ENCODE data around the gene RNF26. TPM values are rescaled to one million over a fixed set of nuclear protein-coding genes. Genes with fewer than 3 reads are reported as not detected.

RNF26 gene
- total and polyA plus RNA-seq, 2 donors from 2014 or later, result 18.2 to 23.5 TPM

DNA sequence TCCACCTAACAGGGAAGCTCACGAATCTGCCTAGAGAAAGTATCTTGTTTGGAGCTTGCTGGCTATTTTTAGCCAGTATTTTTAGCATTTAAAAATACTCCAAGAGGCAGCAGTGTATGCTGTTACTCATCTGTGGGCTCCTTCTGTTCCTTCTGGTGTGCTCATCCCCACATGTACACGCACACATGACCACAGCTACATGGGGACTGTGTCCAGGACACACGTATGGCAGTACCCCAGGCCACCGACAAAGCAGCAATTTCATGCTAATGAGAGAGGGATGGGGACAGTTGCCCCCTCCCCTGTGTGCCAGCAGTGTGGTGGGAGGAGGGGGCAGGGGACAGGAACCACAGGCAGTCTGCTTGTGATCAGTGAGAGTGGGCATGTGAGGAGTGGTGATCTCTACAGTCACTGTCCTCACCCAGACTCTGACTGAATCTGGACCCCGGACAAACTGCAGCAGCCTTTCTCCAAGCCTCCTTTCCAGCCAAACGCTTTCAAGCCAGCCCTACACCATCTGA, 30.8 kb downstream of the RNF26 start:
- FAIRE-seq (no peak), DNase-seq (peak in 2 of 5 donors; percentile 44 to 47)
- H3K4me1 ChIP-seq (ENCODE audit: control insufficient read depth in 2 of 3, insufficient read depth in 2 of 3, low read depth in 1 of 3, low read length in 3 of 3), result peaks cover 7 to 57% (median 36%) of the 10 kb centered on the region in 3 donors
- peak overlapping the region; percentile 64 to 68 for H3K27ac ChIP-seq (ENCODE audit: low read depth in 2 of 2, low read length in 2 of 2)
- no peaks in the 10 kb centered on the region for H3K27me3 ChIP-seq (ENCODE audit: control insufficient read depth, insufficient read depth, low read length)
- intact Hi-C loops (cut with DNase I), result no loop called here
- no peaks in the 10 kb centered on the region for H3K9me3 ChIP-seq (ENCODE audit: control insufficient read depth in 2 of 3, insufficient read depth in 1 of 3, low read length in 3 of 3)
- peaks cover 0 to 6% (median 3%) of the 10 kb centered on the region in 3 donors for H3K36me3 ChIP-seq (ENCODE audit: control insufficient read depth in 2 of 3, insufficient read depth in 3 of 3, low read length in 3 of 3)
- peak overlapping the region in 2 of 3 donors; percentile 21 to 35 for H3K9ac ChIP-seq (ENCODE audit: low read length in 3 of 3)
- no peak for TF ChIP-seq CTCF (IDR thresholded peaks at IDR 0.05; ENCODE audit: borderline replicate concordance, extremely low read depth, insufficient read depth)
- peak overlapping the region in 2 of 3 donors; percentile 32 to 47 for H3K4me3 ChIP-seq (ENCODE audit: low read length in 3 of 3)

GRCh38 chr11:119366690-119367620, 32.6 kb downstream of the RNF26 start:
- Histone ChIP-seq H3K36me3 (ENCODE audit: control insufficient read depth in 2 of 3, insufficient read depth in 3 of 3, low read length in 3 of 3) (peaks cover 0 to 5% (median 2%) of the 10 kb centered on the region in 3 donors), H3K27me3 (ENCODE audit: control insufficient read depth, insufficient read depth, low read length) (no peaks in the 10 kb centered on the region), H3K27ac (ENCODE audit: low read depth in 2 of 2, low read length in 2 of 2) (peak overlapping the region; percentile 82 to 85), H3K4me1 (ENCODE audit: control insufficient read depth in 2 of 3, insufficient read depth in 2 of 3, low read depth in 1 of 3, low read length in 3 of 3) (peaks cover 7 to 71% (median 46%) of the 10 kb centered on the region in 3 donors), H3K9me3 (ENCODE audit: control insufficient read depth in 2 of 3, insufficient read depth in 1 of 3, low read length in 3 of 3) (no peaks in the 10 kb centered on the region), H3K9ac (ENCODE audit: low read length in 3 of 3) (peak overlapping the region in 1 of 3 donors; percentile 43), H3K4me3 (ENCODE audit: low read length in 3 of 3) (peak overlapping the region in 1 of 3 donors; percentile 26)
- TF ChIP-seq CTCF (IDR thresholded peaks at IDR 0.05; ENCODE audit: borderline replicate concordance, extremely low read depth, insufficient read depth), result no peak
- DNase-seq (peak in 2 of 5 donors; percentile 30 to 44), FAIRE-seq (no peak)
- intact Hi-C loops (cut with DNase I), result no loop called here

DNA sequence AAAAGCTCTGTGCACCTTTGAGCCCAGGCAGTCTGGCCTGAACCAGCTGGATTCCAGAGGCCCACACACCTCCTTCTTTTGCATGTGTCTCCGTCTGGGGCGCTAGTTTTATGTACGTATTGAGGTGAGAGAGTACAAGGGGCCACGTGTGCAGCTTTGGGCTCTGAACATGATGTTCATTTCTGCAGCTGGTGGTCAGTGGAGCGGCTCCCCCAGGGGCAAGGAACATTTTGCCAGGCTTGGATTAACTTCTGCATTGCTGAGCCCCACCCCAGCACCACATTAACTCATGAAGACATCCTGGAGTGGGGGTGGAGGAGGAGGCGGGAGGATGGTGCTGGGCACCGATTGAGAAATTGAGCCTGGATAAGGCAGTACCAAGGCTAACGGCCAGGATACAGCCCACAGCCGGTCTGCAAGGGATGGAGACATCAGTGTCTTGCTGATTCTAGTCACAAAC, 33.4 kb downstream of the RNF26 start:
- H3K9ac ChIP-seq (ENCODE audit: low read length in 3 of 3), result peak overlapping the region in 2 of 3 donors; percentile 54 to 78
- peak overlapping the region in 2 of 3 donors; percentile 5 to 53 for H3K4me3 ChIP-seq (ENCODE audit: low read length in 3 of 3)
- intact Hi-C loops (cut with DNase I), result no loop called here
- H3K27ac ChIP-seq (ENCODE audit: low read depth in 2 of 2, low read length in 2 of 2), result peak overlapping the region; percentile 91 to 97
- peak; percentile 85 to 94 (median 92) for DNase-seq
- peaks cover 0 to 3% (median 0%) of the 10 kb centered on the region in 3 donors for H3K36me3 ChIP-seq (ENCODE audit: control insufficient read depth in 2 of 3, insufficient read depth in 3 of 3, low read length in 3 of 3)
- FAIRE-seq, result no peak
- H3K9me3 ChIP-seq (ENCODE audit: control insufficient read depth in 2 of 3, insufficient read depth in 1 of 3, low read length in 3 of 3), result no peaks in the 10 kb centered on the region
- peaks cover 7 to 69% (median 46%) of the 10 kb centered on the region in 3 donors for H3K4me1 ChIP-seq (ENCODE audit: control insufficient read depth in 2 of 3, insufficient read depth in 2 of 3, low read depth in 1 of 3, low read length in 3 of 3)
- H3K27me3 ChIP-seq (ENCODE audit: control insufficient read depth, insufficient read depth, low read length), result no peaks in the 10 kb centered on the region
- no peak for TF ChIP-seq CTCF (IDR thresholded peaks at IDR 0.05; ENCODE audit: borderline replicate concordance, extremely low read depth, insufficient read depth)
